GM23338 (cell line): ENCODE results near the gene CDKAL1. TPM values are rescaled to one million over a fixed set of nuclear protein-coding genes. Genes with fewer than 3 reads are reported as not detected.

Experiments used
- ATAC-seq: fragments of 200-7000 bp; cut with Tn5 transposase; 3 replicates; pipeline ENCODE4 v1.9.1; 2020
- DNase-seq: peaks from one replicate; pipeline ENCODE4 v3.0.0-alpha.2; 2015; ENCODE audit warnings: low spot score
- H2AFZ ChIP-seq: fragments of 200-600 bp; sonication (generic); 2 replicates; pipeline ENCODE4 v1.8.0; 2016; ENCODE audit warnings: antibody characterized with exemption, mild to moderate bottlenecking, moderate library complexity
- H3F3A ChIP-seq: fragments of 200-600 bp; sonication (generic); replicated peaks from 2 replicates; pipeline ENCODE4 v1.8.0; 2017; ENCODE audit warnings: antibody characterized with exemption, mixed run types, low read depth
- H3K27ac ChIP-seq: fragments of 200-600 bp; sonication (generic); 2 replicates; pipeline ENCODE4 v1.6.1; 2016; ENCODE audit warnings: low read depth
- H3K27me3 ChIP-seq: fragments of 200-600 bp; sonication (generic); 2 replicates; pipeline ENCODE4 v1.8.0; 2016; ENCODE audit warnings: mild to moderate bottlenecking, mixed run types, moderate library complexity; ENCODE audit not compliant: insufficient read depth
- H3K36me3 ChIP-seq: fragments of 200-600 bp; sonication (generic); 2 replicates; pipeline ENCODE4 v1.8.0; 2016; ENCODE audit warnings: mild to moderate bottlenecking; ENCODE audit not compliant: insufficient read depth
- H3K4me1 ChIP-seq: fragments of 200-600 bp; sonication (generic); 2 replicates; pipeline ENCODE4 v1.8.0; 2016; ENCODE audit warnings: mild to moderate bottlenecking, moderate library complexity; ENCODE audit not compliant: insufficient read depth
- H3K4me2 ChIP-seq: fragments of 200-600 bp; sonication (generic); 2 replicates; pipeline ENCODE4 v1.7.1; 2017; ENCODE audit warnings: mixed run types
- H3K4me3 ChIP-seq: fragments of 200-600 bp; sonication (generic); 2 replicates; pipeline ENCODE4 v1.6.1; 2016; ENCODE audit warnings: mixed run types
- H3K79me2 ChIP-seq: fragments of 200-600 bp; sonication (generic); replicated peaks from 2 replicates; pipeline ENCODE4 v1.8.0; 2017; ENCODE audit warnings: mild to moderate bottlenecking; ENCODE audit not compliant: insufficient read depth
- H3K9me2 ChIP-seq: fragments of 200-600 bp; sonication (generic); 2 replicates; pipeline ENCODE4 v1.8.0; 2017; ENCODE audit not compliant: insufficient read depth
- H4K20me1 ChIP-seq: fragments of 200-600 bp; sonication (generic); replicated peaks from 2 replicates; pipeline ENCODE4 v1.8.0; 2017; ENCODE audit warnings: mild to moderate bottlenecking; ENCODE audit not compliant: insufficient read depth
- H3K27ac Mint-ChIP-seq: 2 replicates; pipeline ENCODE4 v1.8.0; 2020; ENCODE audit warnings: inconsistent platforms, mild to moderate bottlenecking, moderate library complexity, mixed read lengths
- H3K27me3 Mint-ChIP-seq: 3 replicates; pipeline ENCODE4 v1.8.0; 2022; ENCODE audit warnings: low read depth, mild to moderate bottlenecking, moderate library complexity, mixed read lengths, inconsistent platforms; ENCODE audit not compliant: insufficient read depth, poor library complexity
- H3K36me3 Mint-ChIP-seq: 3 replicates; pipeline ENCODE4 v1.8.0; 2021; ENCODE audit warnings: low read depth, mild to moderate bottlenecking, inconsistent platforms, moderate library complexity, mixed read lengths
- H3K4me1 Mint-ChIP-seq: 3 replicates; pipeline ENCODE4 v1.8.0; 2020; ENCODE audit warnings: mild to moderate bottlenecking, inconsistent platforms, mixed read lengths
- H3K4me3 Mint-ChIP-seq: 3 replicates; pipeline ENCODE4 v1.8.0; 2021; ENCODE audit warnings: moderate library complexity, mild to moderate bottlenecking, inconsistent platforms, mixed read lengths
- H3K9me3 Mint-ChIP-seq: 3 replicates; pipeline ENCODE4 v1.8.0; 2020; ENCODE audit warnings: moderate library complexity, mild to moderate bottlenecking, inconsistent platforms, mixed read lengths
- CTCF ChIP-seq, 2 experiments: fragments of 200-600 bp in 1 of 2; sonication (generic) in 1 of 2; conservative IDR thresholded peaks; 2 replicates each; pipeline versions ENCODE4 v1.5.1 to v1.6.1; 2016 to 2017; ENCODE audit warnings: antibody characterized with exemption in 2 of 2, low read depth in 2 of 2, mild to moderate bottlenecking in 2 of 2, moderate library complexity in 1 of 2
- EZH2 ChIP-seq: fragments of 200-600 bp; sonication (generic); IDR thresholded peaks from one replicate; pipeline ENCODE4 v1.8.0; 2017; ENCODE audit warnings: antibody characterized with exemption, mild to moderate bottlenecking, low read depth; ENCODE audit not compliant: unreplicated experiment
- EZH2phosphoT487 ChIP-seq: fragments of 200-600 bp; sonication (generic); IDR thresholded peaks from one replicate; pipeline ENCODE4 v1.8.1; 2018; ENCODE audit warnings: antibody characterized with exemption; ENCODE audit not compliant: unreplicated experiment
- JUNB ChIP-seq: IDR thresholded peaks from one replicate; pipeline ENCODE4 v1.6.1; 2016; ENCODE audit warnings: antibody characterized with exemption; ENCODE audit not compliant: unreplicated experiment
- NANOG ChIP-seq: IDR thresholded peaks from 2 replicates; pipeline ENCODE4 v1.6.1; 2016; ENCODE audit warnings: antibody characterized with exemption, borderline replicate concordance
- POLR2AphosphoS5 ChIP-seq: IDR thresholded peaks from 2 replicates; pipeline ENCODE4 v1.6.1; 2016; ENCODE audit warnings: antibody characterized with exemption, low read depth
- STAT1 ChIP-seq: IDR thresholded peaks from one replicate; pipeline ENCODE4 v1.6.1; 2016; ENCODE audit warnings: antibody characterized with exemption; ENCODE audit not compliant: unreplicated experiment
- ZNF114 ChIP-seq: fragments of 250-450 bp; sonication (Bioruptor Pico); IDR thresholded peaks from 2 replicates; pipeline ENCODE4 v1.5.0; 2020; ENCODE audit warnings: mild to moderate bottlenecking, moderate library complexity
- ZNF331 ChIP-seq: fragments of 250-450 bp; sonication (Bioruptor Pico); IDR thresholded peaks from 2 replicates; pipeline ENCODE4 v1.5.0; 2020; ENCODE audit warnings: low read depth, mild to moderate bottlenecking, moderate library complexity
- ZNF462 ChIP-seq: fragments of 250-450 bp; sonication (Bioruptor Pico); IDR thresholded peaks from 2 replicates; pipeline ENCODE4 v1.5.0; 2020; ENCODE audit warnings: mild to moderate bottlenecking, moderate library complexity
- polyA plus RNA-seq: library from polyadenylated mRNA; unstranded; fragments of >200 nt; fragmentation: Nextera tagmentation; extraction: Ambion mirVana; gene quantifications from 2 replicates; pipeline ENCODE4 v1.2.1, GENCODE V29; 2016
- total RNA-seq: library from RNA; depleted of rRNA; stranded (reverse); fragments of >200 nt; shearing (Covaris generic); gene quantifications from 2 replicates; pipeline ENCODE4 v1.2.3, GENCODE V29; 2014
- TF ChIP-seq, protein P1 (sequence below): IDR thresholded peaks from 2 replicates; pipeline ENCODE4 v1.6.1; 2016; ENCODE audit warnings: antibody characterized with exemption

The CDKAL1 gene
- total and polyA plus RNA-seq, 2 experiments from 2014 or later, result 17.8 to 35.0 TPM

DNA sequence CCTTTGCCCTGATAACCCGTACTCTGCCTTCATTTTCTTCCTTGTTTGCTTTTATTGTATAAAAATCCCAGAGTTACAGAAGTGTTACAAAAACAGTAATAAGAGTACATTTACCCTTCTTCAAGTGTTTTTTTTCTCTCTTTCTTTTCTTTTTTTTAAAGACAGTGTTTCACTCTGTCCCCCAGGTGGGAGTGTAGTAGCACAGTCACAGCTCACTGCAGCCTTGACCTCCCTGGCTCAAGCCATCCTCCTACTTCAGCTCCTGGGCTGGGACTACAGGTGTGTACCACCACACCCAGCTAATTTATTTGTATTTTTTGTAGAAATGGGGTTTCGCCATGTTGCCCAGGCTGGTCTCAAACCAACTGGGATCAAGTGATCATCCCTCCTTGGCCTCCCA, 402.7 kb downstream of the CDKAL1 start:
- TF ChIP-seq JUNB (no peak), CTCF (conservative IDR thresholded peaks at IDR 0.05; ENCODE audit: low read depth in 2 of 2) (peak; percentile 39 to 53)
- Histone ChIP-seq H3K36me3 (no peaks in the 10 kb centered on the region), H3K27ac (0 out of 2 replicates have a peak overlapping the region, but pooled peaks have one; percentile 11), H3K4me1 (peaks cover 17% of the 10 kb centered on the region), H3K79me2 (no peaks in the 10 kb centered on the region), H3K9me2 (no peaks in the 10 kb centered on the region; the same call in 1 of the 2 replicates), H4K20me1 (no peaks in the 10 kb centered on the region), H3F3A (no peaks in the 10 kb centered on the region), H3K4me3 (no peak overlapping the region), H3K4me2 (no peak overlapping the region), H2AFZ (no peak overlapping the region), H3K27me3 (no peaks in the 10 kb centered on the region)
- Mint-ChIP-seq H3K9me3 (no peaks in the 10 kb centered on the region; the same call in 2 of the 3 replicates), H3K27me3 (no peaks in the 10 kb centered on the region), H3K4me1 (peaks cover 24% of the 10 kb centered on the region), H3K4me3 (no peak overlapping the region), H3K36me3 (peaks cover 7% of the 10 kb centered on the region; the same call in 1 of the 3 replicates), H3K27ac (no peak overlapping the region)
- peak; percentile 32 for DNase-seq
- ATAC-seq, result peak; percentile 63; the same call in 2 of the 3 replicates

DNA sequence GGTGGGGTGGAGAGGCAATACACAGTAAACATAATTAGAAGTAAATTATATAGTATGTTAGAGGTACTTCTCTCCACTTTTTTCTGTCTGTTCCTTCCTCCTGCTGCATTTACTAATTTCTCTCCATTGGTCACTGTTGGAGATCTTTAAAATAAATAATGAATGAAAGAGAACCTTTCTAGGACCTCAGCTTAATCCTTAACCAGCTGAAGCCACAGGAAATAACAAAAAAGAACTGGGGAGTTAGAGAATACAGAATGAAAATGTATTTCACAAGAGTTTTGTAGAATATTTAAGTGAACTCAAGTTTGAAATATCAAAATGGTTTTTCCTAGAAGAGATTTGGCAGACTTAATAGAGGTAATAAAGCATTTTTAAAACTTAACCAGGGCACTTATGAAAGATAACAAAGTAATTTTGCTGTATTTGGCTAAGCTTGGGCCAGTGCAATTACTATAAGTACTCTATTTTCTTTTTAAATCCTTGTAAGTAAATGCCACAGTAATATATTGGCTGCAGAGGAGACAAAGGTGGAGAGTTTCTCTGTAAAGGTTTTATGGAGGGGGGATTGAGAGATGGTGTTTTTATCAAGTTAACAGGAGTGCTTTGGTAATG, 405.0 kb downstream of the CDKAL1 start:
- Histone ChIP-seq H3K27ac (no peak overlapping the region), H3K9me2 (no peaks in the 10 kb centered on the region; the same call in 1 of the 2 replicates), H3K36me3 (no peaks in the 10 kb centered on the region), H3K4me2 (no peak overlapping the region), H3K27me3 (no peaks in the 10 kb centered on the region), H3K4me1 (peaks cover 10% of the 10 kb centered on the region), H3K79me2 (no peaks in the 10 kb centered on the region), H3F3A (no peaks in the 10 kb centered on the region), H4K20me1 (no peaks in the 10 kb centered on the region), H2AFZ (no peak overlapping the region), H3K4me3 (no peak overlapping the region)
- H3K36me3 Mint-ChIP-seq, result peaks cover 21% of the 10 kb centered on the region
- peaks cover 14% of the 10 kb centered on the region for H3K9me3 Mint-ChIP-seq
- ATAC-seq (no peak), DNase-seq (no peak)
- peaks cover 4% of the 10 kb centered on the region for H3K27me3 Mint-ChIP-seq
- no peak overlapping the region for H3K4me3 Mint-ChIP-seq
- peaks cover 16% of the 10 kb centered on the region for H3K4me1 Mint-ChIP-seq
- H3K27ac Mint-ChIP-seq, result peak overlapping the region; percentile 75
- TF ChIP-seq ZNF462, result no peak
- no peak for TF ChIP-seq EZH2
- TF ChIP-seq NANOG, result no peak
- no peak for TF ChIP-seq POLR2AphosphoS5
- TF ChIP-seq, protein P1, sequence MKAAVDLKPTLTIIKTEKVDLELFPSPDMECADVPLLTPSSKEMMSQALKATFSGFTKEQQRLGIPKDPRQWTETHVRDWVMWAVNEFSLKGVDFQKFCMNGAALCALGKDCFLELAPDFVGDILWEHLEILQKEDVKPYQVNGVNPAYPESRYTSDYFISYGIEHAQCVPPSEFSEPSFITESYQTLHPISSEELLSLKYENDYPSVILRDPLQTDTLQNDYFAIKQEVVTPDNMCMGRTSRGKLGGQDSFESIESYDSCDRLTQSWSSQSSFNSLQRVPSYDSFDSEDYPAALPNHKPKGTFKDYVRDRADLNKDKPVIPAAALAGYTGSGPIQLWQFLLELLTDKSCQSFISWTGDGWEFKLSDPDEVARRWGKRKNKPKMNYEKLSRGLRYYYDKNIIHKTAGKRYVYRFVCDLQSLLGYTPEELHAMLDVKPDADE, result no peak
- no peak for TF ChIP-seq EZH2phosphoT487
- no peak for TF ChIP-seq STAT1
- no peak for TF ChIP-seq ZNF331 (CRISPR knock-in tag)
- TF ChIP-seq ZNF114, result no peak
